Body of pancreas (tissue), 4 donors: ENCODE data around the gene SUN5.

Experiments used
- POLR2A ChIP-seq, 3 donors: fragments of 450-650 bp; IDR thresholded peaks; one replicate each; pipeline ENCODE4 v1.6.1; 2016; ENCODE audit warnings: antibody characterized with exemption in 3 of 3, mild to moderate bottlenecking in 2 of 3
- TF ChIP-seq, protein P1 (sequence below), 7 experiments: fragments of 450-650 bp in 4 of 7; fragments of 200-600 bp in 3 of 7; sonication (generic) in 3 of 7; IDR thresholded peaks; one replicate each; pipeline ENCODE4 v1.5.1; 2016 to 2019; ENCODE audit warnings: antibody characterized with exemption in 7 of 7

GRCh38 chr20:32963176-32963575 is 41.1 kb downstream of the SUN5 start:
- TF ChIP-seq, protein P1, sequence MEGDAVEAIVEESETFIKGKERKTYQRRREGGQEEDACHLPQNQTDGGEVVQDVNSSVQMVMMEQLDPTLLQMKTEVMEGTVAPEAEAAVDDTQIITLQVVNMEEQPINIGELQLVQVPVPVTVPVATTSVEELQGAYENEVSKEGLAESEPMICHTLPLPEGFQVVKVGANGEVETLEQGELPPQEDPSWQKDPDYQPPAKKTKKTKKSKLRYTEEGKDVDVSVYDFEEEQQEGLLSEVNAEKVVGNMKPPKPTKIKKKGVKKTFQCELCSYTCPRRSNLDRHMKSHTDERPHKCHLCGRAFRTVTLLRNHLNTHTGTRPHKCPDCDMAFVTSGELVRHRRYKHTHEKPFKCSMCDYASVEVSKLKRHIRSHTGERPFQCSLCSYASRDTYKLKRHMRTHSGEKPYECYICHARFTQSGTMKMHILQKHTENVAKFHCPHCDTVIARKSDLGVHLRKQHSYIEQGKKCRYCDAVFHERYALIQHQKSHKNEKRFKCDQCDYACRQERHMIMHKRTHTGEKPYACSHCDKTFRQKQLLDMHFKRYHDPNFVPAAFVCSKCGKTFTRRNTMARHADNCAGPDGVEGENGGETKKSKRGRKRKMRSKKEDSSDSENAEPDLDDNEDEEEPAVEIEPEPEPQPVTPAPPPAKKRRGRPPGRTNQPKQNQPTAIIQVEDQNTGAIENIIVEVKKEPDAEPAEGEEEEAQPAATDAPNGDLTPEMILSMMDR (IDR thresholded peaks at IDR 0.05) = no peak
- TF ChIP-seq POLR2A (IDR thresholded peaks at IDR 0.05) = no peak
